Smooth muscle cell (in vitro differentiated cells): ENCODE measurements around the gene THBD. TPM values are rescaled to one million over a fixed set of nuclear protein-coding genes. Genes with fewer than 3 reads are reported as not detected.

Experiments
- DNase-seq: peaks from one replicate; lab custom pipeline; 2025; ENCODE audit not compliant: unreplicated experiment; lab: John Stamatoyannopoulos, UW
- H2AFZ ChIP-seq: fragments of 200-600 bp; sonication (generic); 2 replicates; pipeline ENCODE4 v1.6.0; 2016; ENCODE audit warnings: antibody characterized with exemption, low read depth, mild to moderate bottlenecking
- H3F3A ChIP-seq: fragments of 200-600 bp; sonication (generic); 2 replicates; pipeline ENCODE4 v1.6.0; 2017; ENCODE audit warnings: antibody characterized with exemption, low read depth
- H3K27ac ChIP-seq: fragments of 200-600 bp; sonication (generic); 2 replicates; pipeline ENCODE4 v1.5.1; 2016; ENCODE audit warnings: low read depth, mild to moderate bottlenecking
- H3K27me3 ChIP-seq: fragments of 200-600 bp; sonication (generic); 2 replicates; pipeline ENCODE4 v1.6.1; 2016; ENCODE audit warnings: low read depth, mild to moderate bottlenecking
- H3K36me3 ChIP-seq: fragments of 200-600 bp; sonication (generic); 2 replicates; pipeline ENCODE4 v1.5.1; 2016; ENCODE audit warnings: low read depth
- H3K4me1 ChIP-seq: fragments of 200-600 bp; sonication (generic); 2 replicates; pipeline ENCODE4 v1.5.1; 2016; ENCODE audit warnings: low read depth
- H3K4me2 ChIP-seq: fragments of 200-600 bp; sonication (generic); 2 replicates; pipeline ENCODE4 v1.6.0; 2016; ENCODE audit warnings: mild to moderate bottlenecking
- H3K4me3 ChIP-seq: fragments of 200-600 bp; sonication (generic); 2 replicates; pipeline ENCODE4 v1.5.1; 2016; ENCODE audit warnings: mild to moderate bottlenecking
- H3K79me2 ChIP-seq: fragments of 200-600 bp; sonication (generic); 2 replicates; pipeline ENCODE4 v1.6.0; 2016; ENCODE audit warnings: low read depth, mild to moderate bottlenecking
- H3K9ac ChIP-seq: fragments of 200-600 bp; sonication (generic); 2 replicates; pipeline ENCODE4 v1.6.0; 2016; ENCODE audit warnings: low read depth
- H3K9me3 ChIP-seq: fragments of 200-600 bp; sonication (generic); replicated peaks from 2 replicates; pipeline ENCODE4 v1.5.1; 2016; ENCODE audit warnings: low read depth
- H4K20me1 ChIP-seq: fragments of 200-600 bp; sonication (generic); 2 replicates; pipeline ENCODE4 v1.6.0; 2016; ENCODE audit warnings: low read depth
- CTCF ChIP-seq: fragments of 200-600 bp; sonication (generic); IDR thresholded peaks from 2 replicates; pipeline ENCODE4 v1.5.1; 2017; ENCODE audit warnings: borderline replicate concordance, mild to moderate bottlenecking, antibody characterized with exemption; ENCODE audit not compliant: insufficient read depth, poor library complexity, severe bottlenecking
- WGBS: methylation state at CpG from one replicate; pipeline ENCODE4 v1.1.7; 2016; ENCODE audit warnings: low lambda C conversion rate; 5-methylcytosine and 5-hydroxymethylcytosine counted together
- polyA plus RNA-seq: library from polyadenylated mRNA; unstranded; fragments of >200 nt; fragmentation: Nextera tagmentation; extraction: Ambion mirVana; gene quantifications from 2 replicates; pipeline ENCODE4 v1.2.1, GENCODE V29; 2016
- total RNA-seq: library from RNA; depleted of rRNA; stranded (reverse); fragments of >200 nt; gene quantifications from 2 replicates; pipeline ENCODE4 v1.2.3, GENCODE V29; 2014

THBD gene
- total and polyA plus RNA-seq, 2 experiments from 2014 or later: 9.9 to 10.0 TPM

- H2AFZ ChIP-seq: no peak overlapping the region
- H3K27ac ChIP-seq: no peak overlapping the region
- H4K20me1 ChIP-seq: no peaks in the 10 kb centered on the region
- no peak overlapping the region for H3K4me3 ChIP-seq
- H3K9me3 ChIP-seq: no peaks in the 10 kb centered on the region
- H3K79me2 ChIP-seq: no peaks in the 10 kb centered on the region
- DNase-seq: no peak
- no peak for TF ChIP-seq CTCF
- H3K36me3 ChIP-seq: no peaks in the 10 kb centered on the region
- WGBS: 91% methylated on average over 15 of the region's 15 CpGs
- H3F3A ChIP-seq: no peaks in the 10 kb centered on the region
- H3K4me2 ChIP-seq: no peak overlapping the region
- H3K27me3 ChIP-seq: no peaks in the 10 kb centered on the region
- no peaks in the 10 kb centered on the region for H3K4me1 ChIP-seq
- H3K9ac ChIP-seq: no peak overlapping the region
Observed at GRCh38 chr20:23083553-23084220, 34.2 kb upstream of the THBD start.

GRCh38 chr20:23082846-23083552, 33.5 kb upstream of the THBD start:
- WGBS: 62% methylated on average over 9 of the region's 9 CpGs
- no peaks in the 10 kb centered on the region for H3K36me3 ChIP-seq
- no peak overlapping the region for H3K27ac ChIP-seq
- no peak for DNase-seq
- H3K27me3 ChIP-seq: no peaks in the 10 kb centered on the region
- no peaks in the 10 kb centered on the region for H3K9me3 ChIP-seq
- no peaks in the 10 kb centered on the region for H3K79me2 ChIP-seq
- H4K20me1 ChIP-seq: no peaks in the 10 kb centered on the region
- H3K4me1 ChIP-seq: no peaks in the 10 kb centered on the region
- no peaks in the 10 kb centered on the region for H3F3A ChIP-seq
- no peak overlapping the region for H3K9ac ChIP-seq
- TF ChIP-seq CTCF: no peak
- no peak overlapping the region for H3K4me3 ChIP-seq
- no peak overlapping the region for H3K4me2 ChIP-seq
- no peak overlapping the region for H2AFZ ChIP-seq

- 93% methylated on average over 9 of the region's 9 CpGs for WGBS
- TF ChIP-seq CTCF: no peak
- Histone ChIP-seq H3K9ac (no peak overlapping the region), H4K20me1 (no peaks in the 10 kb centered on the region), H3K36me3 (no peaks in the 10 kb centered on the region), H3F3A (no peaks in the 10 kb centered on the region), H3K27me3 (no peaks in the 10 kb centered on the region), H3K4me1 (no peaks in the 10 kb centered on the region), H3K4me2 (no peak overlapping the region), H3K27ac (no peak overlapping the region), H3K9me3 (no peaks in the 10 kb centered on the region), H2AFZ (no peak overlapping the region), H3K4me3 (no peak overlapping the region), H3K79me2 (no peaks in the 10 kb centered on the region)
- DNase-seq: no peak
Observed at GRCh38 chr20:23081263-23081819, 31.9 kb upstream of the THBD start.

- no peak overlapping the region for H3K4me2 ChIP-seq
- H3K36me3 ChIP-seq: no peaks in the 10 kb centered on the region
- H3F3A ChIP-seq: no peaks in the 10 kb centered on the region
- no peaks in the 10 kb centered on the region for H3K4me1 ChIP-seq
- no peaks in the 10 kb centered on the region for H3K27me3 ChIP-seq
- WGBS: 93% methylated on average over 10 of the region's 10 CpGs
- no peaks in the 10 kb centered on the region for H3K9me3 ChIP-seq
- no peak for TF ChIP-seq CTCF
- H3K79me2 ChIP-seq: no peaks in the 10 kb centered on the region
- H2AFZ ChIP-seq: no peak overlapping the region
- no peak overlapping the region for H3K4me3 ChIP-seq
- no peak for DNase-seq
- no peaks in the 10 kb centered on the region for H4K20me1 ChIP-seq
- H3K9ac ChIP-seq: no peak overlapping the region
- no peak overlapping the region for H3K27ac ChIP-seq
Observed at GRCh38 chr20:23080521-23080920, 31.0 kb upstream of the THBD start.
